WTC11 (cell line): ENCODE data around the gene KIF5A. TPM values are rescaled to one million over a fixed set of nuclear protein-coding genes. Genes with fewer than 3 reads are reported as not detected.

Experiments
- ATAC-seq: fragments of 200-7000 bp; cut with Tn5 transposase; 2 replicates; pipeline ENCODE4 v1.10.0; 2021; ENCODE audit warnings: mild to moderate bottlenecking, moderate library complexity
- CTCF ChIA-PET: fragments of 300-600 bp; sonication (Branson Sonifier 250); formaldehyde crosslinking; loops from one replicate; lab custom pipeline; 2021; ENCODE audit warnings: antibody characterized with exemption; lab: Charles Lee
- POLR2A ChIA-PET: fragments of 350-600 bp; sonication (Branson Sonifier 250); formaldehyde crosslinking; loops from one replicate; lab custom pipeline; 2021; ENCODE audit warnings: antibody characterized with exemption; lab: Charles Lee
- DNase-seq: peaks from one replicate; pipeline ENCODE4 v3.0.0; 2021; ENCODE audit warnings: low spot score
- H3K27ac Mint-ChIP-seq: 2 replicates; pipeline ENCODE4 v1.8.0; 2021; ENCODE audit warnings: mixed read lengths
- H3K27me3 Mint-ChIP-seq: 2 replicates; pipeline ENCODE4 v1.8.0; 2021; ENCODE audit warnings: low read depth, mild to moderate bottlenecking, moderate library complexity, mixed read lengths
- H3K36me3 Mint-ChIP-seq: 2 replicates; pipeline ENCODE4 v1.8.0; 2021; ENCODE audit warnings: mixed read lengths
- H3K4me1 Mint-ChIP-seq: 2 replicates; pipeline ENCODE4 v1.8.0; 2022; ENCODE audit warnings: mixed read lengths
- H3K4me3 Mint-ChIP-seq: 2 replicates; pipeline ENCODE4 v1.8.0; 2021; ENCODE audit warnings: mild to moderate bottlenecking, moderate library complexity, mixed read lengths
- H3K9me3 Mint-ChIP-seq: 2 replicates; pipeline ENCODE4 v1.8.0; 2021; ENCODE audit warnings: mixed read lengths
- ATF1 ChIP-seq: sonication (generic); formaldehyde crosslinking; IDR thresholded peaks from 2 replicates; pipeline ENCODE4 v1.8.1; 2023; ENCODE audit warnings: mild to moderate bottlenecking, moderate library complexity, missing genetic modification reagents
- CREM ChIP-seq: sonication (generic); formaldehyde crosslinking; IDR thresholded peaks from 2 replicates; pipeline ENCODE4 v1.8.1; 2022; ENCODE audit warnings: mild to moderate bottlenecking, missing genetic modification reagents, moderate library complexity
- FOXJ3 ChIP-seq: sonication (generic); formaldehyde crosslinking; IDR thresholded peaks from 2 replicates; pipeline ENCODE4 v1.9.0; 2021; ENCODE audit warnings: missing genetic modification reagents, mild to moderate bottlenecking, borderline replicate concordance
- FOXP1 ChIP-seq: sonication (generic); formaldehyde crosslinking; IDR thresholded peaks from 2 replicates; pipeline ENCODE4 v1.8.0; 2022; ENCODE audit warnings: missing genetic modification reagents, mild to moderate bottlenecking, moderate library complexity, borderline replicate concordance
- GTF2I ChIP-seq: fragments of 250-450 bp; sonication (Bioruptor Pico); conservative IDR thresholded peaks from 2 replicates; pipeline ENCODE4 v1.4.0; 2021; ENCODE audit warnings: mild to moderate bottlenecking
- JUN ChIP-seq: sonication (generic); formaldehyde crosslinking; IDR thresholded peaks from 2 replicates; pipeline ENCODE4 v1.8.0; 2023; ENCODE audit warnings: mild to moderate bottlenecking, missing genetic modification reagents
- NR2C2 ChIP-seq: sonication (generic); formaldehyde crosslinking; IDR thresholded peaks from 2 replicates; pipeline ENCODE4 v1.8.0; 2022; ENCODE audit warnings: mild to moderate bottlenecking, missing genetic modification reagents
- SMAD4 ChIP-seq: sonication (generic); formaldehyde crosslinking; IDR thresholded peaks from 2 replicates; pipeline ENCODE4 v1.8.0; 2022; ENCODE audit warnings: mild to moderate bottlenecking, missing genetic modification reagents
- TEAD4 ChIP-seq: sonication (generic); formaldehyde crosslinking; IDR thresholded peaks from 2 replicates; pipeline ENCODE4 v1.8.0; 2022; ENCODE audit warnings: mild to moderate bottlenecking, missing genetic modification reagents
- ZNF396 ChIP-seq: fragments of 250-450 bp; sonication (Bioruptor Pico); IDR thresholded peaks from 2 replicates; pipeline ENCODE4 v1.8.0; 2021; ENCODE audit warnings: mild to moderate bottlenecking, moderate library complexity, borderline replicate concordance
- ZNF671 ChIP-seq: fragments of 250-450 bp; sonication (Bioruptor Pico); IDR thresholded peaks from 2 replicates; pipeline ENCODE4 v1.8.0; 2021; ENCODE audit warnings: mild to moderate bottlenecking
- total RNA-seq: library from RNA; stranded (reverse); gene quantifications from 3 replicates; pipeline ENCODE4 v1.2.3, GENCODE V29; 2021
- TF ChIP-seq, protein P1 (sequence below): fragments of 200-600 bp; IDR thresholded peaks from 2 replicates; pipeline ENCODE4 v1.8.0; 2022; ENCODE audit warnings: antibody characterized with exemption
- TF ChIP-seq, protein P2 (sequence below): sonication (generic); formaldehyde crosslinking; IDR thresholded peaks from 2 replicates; pipeline ENCODE4 v1.8.0; 2022; ENCODE audit warnings: mild to moderate bottlenecking, missing genetic modification reagents
- TF ChIP-seq, protein P3 (sequence below): sonication (generic); formaldehyde crosslinking; IDR thresholded peaks from 2 replicates; pipeline ENCODE4 v1.8.1; 2023; ENCODE audit warnings: mild to moderate bottlenecking, missing genetic modification reagents, moderate library complexity
- TF ChIP-seq, protein P4 (sequence below): fragments of 250-450 bp; sonication (Bioruptor Pico); IDR thresholded peaks from 2 replicates; pipeline ENCODE4 v1.9.0; 2021; ENCODE audit warnings: moderate library complexity, mild to moderate bottlenecking, inconsistent platforms, borderline replicate concordance
- TF ChIP-seq, protein P5 (sequence below): fragments of 250-450 bp; sonication (Bioruptor Pico); IDR thresholded peaks from 2 replicates; pipeline ENCODE4 v1.8.0; 2021; ENCODE audit warnings: mild to moderate bottlenecking

Gene KIF5A
- total RNA-seq, 1 experiment from 2014 or later, result 16.1 TPM

DNA sequence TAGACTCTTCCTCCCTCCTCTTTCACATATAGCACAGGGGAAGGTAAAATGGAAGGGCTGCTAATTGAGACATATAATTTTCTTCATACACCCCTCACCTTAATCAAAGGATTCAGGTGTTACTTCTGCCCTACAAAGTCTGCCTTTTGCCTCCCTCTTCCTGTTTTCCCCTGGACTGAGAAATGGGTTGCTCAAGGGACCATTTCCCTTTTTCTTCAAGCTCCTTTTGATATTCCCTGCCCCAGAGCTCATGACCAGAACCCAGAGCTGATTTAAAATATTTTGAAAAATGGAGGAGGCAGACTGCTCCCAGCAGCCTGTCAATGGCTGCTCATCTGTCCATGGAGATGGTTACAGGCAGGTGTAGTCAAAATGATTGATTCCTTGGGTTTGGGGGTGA lies 34.8 kb downstream of the KIF5A start:
- CTCF ChIA-PET, result interaction anchor here (0.6 to 4.2 kb wide), 9 partner anchors 9 to 371 kb away, joined by 3 to 74 read pairs (median 7); partner anchors contain the start of genes ARHGEF25, B4GALNT1, CYP27B1 and GLI1
- Mint-ChIP-seq H3K36me3 (peaks cover 9% of the 10 kb centered on the region), H3K27ac (no peak overlapping the region)

DNA sequence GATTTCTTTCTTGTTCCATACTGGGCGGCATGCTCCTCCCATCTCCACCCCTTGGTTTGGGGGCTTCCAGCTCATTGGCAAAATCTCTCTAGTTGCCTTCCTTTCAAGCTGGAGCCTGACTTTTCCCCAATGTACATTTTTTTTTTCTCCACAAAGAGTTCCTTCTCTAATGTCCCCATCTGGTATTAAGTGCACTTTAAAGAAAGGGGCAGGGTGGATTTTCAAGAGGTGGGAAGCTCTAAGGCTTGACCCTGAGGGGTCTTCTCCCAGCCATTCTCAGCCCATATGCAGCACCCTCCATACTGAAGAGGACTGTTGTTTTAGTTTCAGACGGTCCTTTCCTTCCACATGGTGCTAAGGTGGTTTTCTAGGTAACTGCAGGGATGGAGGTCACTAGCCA lies 35.3 kb downstream of the KIF5A start:
- no peaks in the 10 kb centered on the region for H3K9me3 Mint-ChIP-seq
- ChIA-PET POLR2A (interaction anchor here (0.7 kb wide), 1 partner anchor 115 kb away, joined by 10 read pairs; no protein-coding TSS in a partner anchor), CTCF (interaction anchor here (0.7 to 4.2 kb wide), 8 partner anchors 24 to 181 kb away, joined by 3 to 74 read pairs (median 4); partner anchors contain the start of genes ARHGEF25, B4GALNT1 and CYP27B1)
- ATAC-seq, result no peak
- no peak for DNase-seq
- H3K4me3 Mint-ChIP-seq, result no peak overlapping the region
- H3K36me3 Mint-ChIP-seq, result peaks cover 8% of the 10 kb centered on the region; the same call in 1 of the 2 replicates
- no peak for TF ChIP-seq FOXJ3
- TF ChIP-seq ZNF671 (CRISPR knock-in tag), result no peak
- TF ChIP-seq, protein P1, sequence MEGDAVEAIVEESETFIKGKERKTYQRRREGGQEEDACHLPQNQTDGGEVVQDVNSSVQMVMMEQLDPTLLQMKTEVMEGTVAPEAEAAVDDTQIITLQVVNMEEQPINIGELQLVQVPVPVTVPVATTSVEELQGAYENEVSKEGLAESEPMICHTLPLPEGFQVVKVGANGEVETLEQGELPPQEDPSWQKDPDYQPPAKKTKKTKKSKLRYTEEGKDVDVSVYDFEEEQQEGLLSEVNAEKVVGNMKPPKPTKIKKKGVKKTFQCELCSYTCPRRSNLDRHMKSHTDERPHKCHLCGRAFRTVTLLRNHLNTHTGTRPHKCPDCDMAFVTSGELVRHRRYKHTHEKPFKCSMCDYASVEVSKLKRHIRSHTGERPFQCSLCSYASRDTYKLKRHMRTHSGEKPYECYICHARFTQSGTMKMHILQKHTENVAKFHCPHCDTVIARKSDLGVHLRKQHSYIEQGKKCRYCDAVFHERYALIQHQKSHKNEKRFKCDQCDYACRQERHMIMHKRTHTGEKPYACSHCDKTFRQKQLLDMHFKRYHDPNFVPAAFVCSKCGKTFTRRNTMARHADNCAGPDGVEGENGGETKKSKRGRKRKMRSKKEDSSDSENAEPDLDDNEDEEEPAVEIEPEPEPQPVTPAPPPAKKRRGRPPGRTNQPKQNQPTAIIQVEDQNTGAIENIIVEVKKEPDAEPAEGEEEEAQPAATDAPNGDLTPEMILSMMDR, result no peak
- no peak for TF ChIP-seq FOXP1 (CRISPR knock-in tag)
- TF ChIP-seq, protein P2, sequence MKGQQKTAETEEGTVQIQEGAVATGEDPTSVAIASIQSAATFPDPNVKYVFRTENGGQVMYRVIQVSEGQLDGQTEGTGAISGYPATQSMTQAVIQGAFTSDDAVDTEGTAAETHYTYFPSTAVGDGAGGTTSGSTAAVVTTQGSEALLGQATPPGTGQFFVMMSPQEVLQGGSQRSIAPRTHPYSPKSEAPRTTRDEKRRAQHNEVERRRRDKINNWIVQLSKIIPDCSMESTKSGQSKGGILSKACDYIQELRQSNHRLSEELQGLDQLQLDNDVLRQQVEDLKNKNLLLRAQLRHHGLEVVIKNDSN (CRISPR knock-in tag), result no peak
- TF ChIP-seq, protein P3, sequence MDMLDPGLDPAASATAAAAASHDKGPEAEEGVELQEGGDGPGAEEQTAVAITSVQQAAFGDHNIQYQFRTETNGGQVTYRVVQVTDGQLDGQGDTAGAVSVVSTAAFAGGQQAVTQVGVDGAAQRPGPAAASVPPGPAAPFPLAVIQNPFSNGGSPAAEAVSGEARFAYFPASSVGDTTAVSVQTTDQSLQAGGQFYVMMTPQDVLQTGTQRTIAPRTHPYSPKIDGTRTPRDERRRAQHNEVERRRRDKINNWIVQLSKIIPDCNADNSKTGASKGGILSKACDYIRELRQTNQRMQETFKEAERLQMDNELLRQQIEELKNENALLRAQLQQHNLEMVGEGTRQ (CRISPR knock-in tag), result no peak
- TF ChIP-seq, protein P4, sequence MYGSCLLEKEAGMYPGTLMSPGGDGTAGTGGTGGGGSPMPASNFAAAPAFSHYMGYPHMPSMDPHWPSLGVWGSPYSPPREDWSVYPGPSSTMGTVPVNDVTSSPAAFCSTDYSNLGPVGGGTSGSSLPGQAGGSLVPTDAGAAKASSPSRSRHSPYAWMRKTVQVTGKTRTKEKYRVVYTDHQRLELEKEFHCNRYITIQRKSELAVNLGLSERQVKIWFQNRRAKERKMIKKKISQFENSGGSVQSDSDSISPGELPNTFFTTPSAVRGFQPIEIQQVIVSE (CRISPR knock-in tag), result no peak
- no peak for TF ChIP-seq GTF2I (CRISPR knock-in tag)
- no peak for TF ChIP-seq ZNF396 (CRISPR knock-in tag)
- TF ChIP-seq, protein P5, sequence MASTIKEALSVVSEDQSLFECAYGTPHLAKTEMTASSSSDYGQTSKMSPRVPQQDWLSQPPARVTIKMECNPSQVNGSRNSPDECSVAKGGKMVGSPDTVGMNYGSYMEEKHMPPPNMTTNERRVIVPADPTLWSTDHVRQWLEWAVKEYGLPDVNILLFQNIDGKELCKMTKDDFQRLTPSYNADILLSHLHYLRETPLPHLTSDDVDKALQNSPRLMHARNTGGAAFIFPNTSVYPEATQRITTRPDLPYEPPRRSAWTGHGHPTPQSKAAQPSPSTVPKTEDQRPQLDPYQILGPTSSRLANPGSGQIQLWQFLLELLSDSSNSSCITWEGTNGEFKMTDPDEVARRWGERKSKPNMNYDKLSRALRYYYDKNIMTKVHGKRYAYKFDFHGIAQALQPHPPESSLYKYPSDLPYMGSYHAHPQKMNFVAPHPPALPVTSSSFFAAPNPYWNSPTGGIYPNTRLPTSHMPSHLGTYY (CRISPR knock-in tag), result no peak
- no peak for TF ChIP-seq JUN (CRISPR knock-in tag)
- TF ChIP-seq TEAD4 (CRISPR knock-in tag), result no peak
- TF ChIP-seq ATF1 (CRISPR knock-in tag), result no peak
- TF ChIP-seq CREM, result no peak
- no peak for TF ChIP-seq SMAD4 (CRISPR knock-in tag)
- no peaks in the 10 kb centered on the region; the same call in none of the 2 replicates for H3K4me1 Mint-ChIP-seq
- H3K27ac Mint-ChIP-seq, result no peak overlapping the region
- 0 out of 2 replicates have a peak, but pooled peaks cover 3% of the 10 kb centered on the region for H3K27me3 Mint-ChIP-seq

More for the DNA sequence above, 34.8 kb downstream of the KIF5A start:
- H3K4me3 Mint-ChIP-seq, result no peak overlapping the region
- DNase-seq (no peak), ATAC-seq (no peak)
- POLR2A ChIA-PET, result no interaction called here
- 0 out of 2 replicates have a peak, but pooled peaks cover 3% of the 10 kb centered on the region for H3K27me3 Mint-ChIP-seq
- no peaks in the 10 kb centered on the region; the same call in 1 of the 2 replicates for H3K4me1 Mint-ChIP-seq
- TF ChIP-seq, protein P1, result no peak
- TF ChIP-seq NR2C2 (CRISPR knock-in tag), result no peak
- no peaks in the 10 kb centered on the region for H3K9me3 Mint-ChIP-seq
